Sigmoid colon (tissue), 4 donors: ENCODE data around the gene NR2C2.

Experiments used
- EP300 ChIP-seq, 4 donors: sonication (generic); formaldehyde crosslinking; IDR thresholded peaks; one replicate each; pipeline ENCODE4 v1.6.1; 2017; ENCODE audit warnings: antibody characterized with exemption in 4 of 4
- POLR2A ChIP-seq, 2 donors: fragments of 450-650 bp; IDR thresholded peaks; one replicate each; pipeline ENCODE4 v1.6.1; 2016; ENCODE audit warnings: antibody characterized with exemption in 2 of 2, mild to moderate bottlenecking in 2 of 2, moderate library complexity in 2 of 2
- POLR2AphosphoS5 ChIP-seq, 4 donors: sonication (generic); formaldehyde crosslinking; IDR thresholded peaks; one replicate each; pipeline ENCODE4 v1.6.1; 2017; ENCODE audit warnings: antibody characterized with exemption in 4 of 4
- TF ChIP-seq, protein P1 (sequence below), 4 experiments: fragments of 450-650 bp in 3 of 4; fragments of 200-600 bp in 1 of 4; IDR thresholded peaks; one replicate each; pipeline ENCODE4 v1.5.1; 2016 to 2019; ENCODE audit warnings: antibody characterized with exemption in 4 of 4, mild to moderate bottlenecking in 3 of 4, moderate library complexity in 2 of 4

GRCh38 chr3:14962762-14963161, 15.4 kb downstream of the NR2C2 start:
- TF ChIP-seq, protein P1, sequence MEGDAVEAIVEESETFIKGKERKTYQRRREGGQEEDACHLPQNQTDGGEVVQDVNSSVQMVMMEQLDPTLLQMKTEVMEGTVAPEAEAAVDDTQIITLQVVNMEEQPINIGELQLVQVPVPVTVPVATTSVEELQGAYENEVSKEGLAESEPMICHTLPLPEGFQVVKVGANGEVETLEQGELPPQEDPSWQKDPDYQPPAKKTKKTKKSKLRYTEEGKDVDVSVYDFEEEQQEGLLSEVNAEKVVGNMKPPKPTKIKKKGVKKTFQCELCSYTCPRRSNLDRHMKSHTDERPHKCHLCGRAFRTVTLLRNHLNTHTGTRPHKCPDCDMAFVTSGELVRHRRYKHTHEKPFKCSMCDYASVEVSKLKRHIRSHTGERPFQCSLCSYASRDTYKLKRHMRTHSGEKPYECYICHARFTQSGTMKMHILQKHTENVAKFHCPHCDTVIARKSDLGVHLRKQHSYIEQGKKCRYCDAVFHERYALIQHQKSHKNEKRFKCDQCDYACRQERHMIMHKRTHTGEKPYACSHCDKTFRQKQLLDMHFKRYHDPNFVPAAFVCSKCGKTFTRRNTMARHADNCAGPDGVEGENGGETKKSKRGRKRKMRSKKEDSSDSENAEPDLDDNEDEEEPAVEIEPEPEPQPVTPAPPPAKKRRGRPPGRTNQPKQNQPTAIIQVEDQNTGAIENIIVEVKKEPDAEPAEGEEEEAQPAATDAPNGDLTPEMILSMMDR (IDR thresholded peaks at IDR 0.05), result no peak
- TF ChIP-seq POLR2AphosphoS5 (IDR thresholded peaks at IDR 0.05) (no peak), EP300 (IDR thresholded peaks at IDR 0.05) (no peak), POLR2A (IDR thresholded peaks at IDR 0.05) (no peak)
